HG02798 (cell line): ENCODE data around the gene SCNN1B.
"Not testable (repeated sequence)": the region's sequence is repeated elsewhere in the genome, so short reads cannot be mapped to it uniquely, and the experiment has no call there.

Experiments
- ATAC-seq: cut with Tn5 transposase; IDR thresholded peaks from one replicate; pipeline ENCODE4 v1.9.1; 2021; ENCODE audit warnings: mild to moderate bottlenecking; ENCODE audit not compliant: unreplicated experiment, poor library complexity

Gene SCNN1B

GRCh38 chr16:23398987-23399805 lies 97.1 kb downstream of the SCNN1B start:
- no peak for ATAC-seq

GRCh38 chr16:23400447-23400846 lies 98.3 kb downstream of the SCNN1B start:
- not testable (repeated sequence) for ATAC-seq

GRCh38 chr16:23401139-23401538 lies 99.0 kb downstream of the SCNN1B start:
- no peak for ATAC-seq

- ATAC-seq, result no peak
Measured at GRCh38 chr16:23402100-23402499, 100.0 kb downstream of the SCNN1B start.

GRCh38 chr16:23403547-23403946 lies 101.4 kb downstream of the SCNN1B start:
- ATAC-seq, result no peak

- no peak for ATAC-seq
Measured at GRCh38 chr16:23406024-23406423, 103.9 kb downstream of the SCNN1B start.

- ATAC-seq, result no peak
Measured at GRCh38 chr16:23406546-23407240, 104.6 kb downstream of the SCNN1B start.

- ATAC-seq, result no peak
Measured at GRCh38 chr16:23407436-23408127, 105.5 kb downstream of the SCNN1B start.

GRCh38 chr16:23408242-23408822 lies 106.2 kb downstream of the SCNN1B start:
- no peak for ATAC-seq

GRCh38 chr16:23408823-23409298 lies 106.8 kb downstream of the SCNN1B start:
- ATAC-seq, result no peak

- no peak for ATAC-seq
Measured at GRCh38 chr16:23409522-23409921, 107.4 kb downstream of the SCNN1B start.

GRCh38 chr16:23410176-23410575 lies 108.1 kb downstream of the SCNN1B start:
- ATAC-seq, result no peak

GRCh38 chr16:23414731-23415130 lies 112.6 kb downstream of the SCNN1B start:
- no peak for ATAC-seq

GRCh38 chr16:23416816-23417215 lies 114.7 kb downstream of the SCNN1B start:
- no peak for ATAC-seq

GRCh38 chr16:23420011-23420410 lies 117.9 kb downstream of the SCNN1B start:
- no peak for ATAC-seq

GRCh38 chr16:23423496-23424049 lies 121.5 kb downstream of the SCNN1B start:
- no peak for ATAC-seq

GRCh38 chr16:23424292-23424958 lies 122.3 kb downstream of the SCNN1B start:
- ATAC-seq, result no peak

GRCh38 chr16:23428351-23428750 lies 126.2 kb downstream of the SCNN1B start:
- ATAC-seq, result no peak
